GM15510 (cell line): Measurements from ENCODE around the gene KRT20.

Experiments used
- POLR2A ChIP-seq: IDR thresholded peaks from 3 replicates; pipeline ENCODE4 v1.6.1; 2011; ENCODE audit warnings: borderline replicate concordance; ENCODE audit not compliant: insufficient read length; ENCODE audit errors: extremely low read depth

Gene KRT20, protein sequence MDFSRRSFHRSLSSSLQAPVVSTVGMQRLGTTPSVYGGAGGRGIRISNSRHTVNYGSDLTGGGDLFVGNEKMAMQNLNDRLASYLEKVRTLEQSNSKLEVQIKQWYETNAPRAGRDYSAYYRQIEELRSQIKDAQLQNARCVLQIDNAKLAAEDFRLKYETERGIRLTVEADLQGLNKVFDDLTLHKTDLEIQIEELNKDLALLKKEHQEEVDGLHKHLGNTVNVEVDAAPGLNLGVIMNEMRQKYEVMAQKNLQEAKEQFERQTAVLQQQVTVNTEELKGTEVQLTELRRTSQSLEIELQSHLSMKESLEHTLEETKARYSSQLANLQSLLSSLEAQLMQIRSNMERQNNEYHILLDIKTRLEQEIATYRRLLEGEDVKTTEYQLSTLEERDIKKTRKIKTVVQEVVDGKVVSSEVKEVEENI

DNA sequence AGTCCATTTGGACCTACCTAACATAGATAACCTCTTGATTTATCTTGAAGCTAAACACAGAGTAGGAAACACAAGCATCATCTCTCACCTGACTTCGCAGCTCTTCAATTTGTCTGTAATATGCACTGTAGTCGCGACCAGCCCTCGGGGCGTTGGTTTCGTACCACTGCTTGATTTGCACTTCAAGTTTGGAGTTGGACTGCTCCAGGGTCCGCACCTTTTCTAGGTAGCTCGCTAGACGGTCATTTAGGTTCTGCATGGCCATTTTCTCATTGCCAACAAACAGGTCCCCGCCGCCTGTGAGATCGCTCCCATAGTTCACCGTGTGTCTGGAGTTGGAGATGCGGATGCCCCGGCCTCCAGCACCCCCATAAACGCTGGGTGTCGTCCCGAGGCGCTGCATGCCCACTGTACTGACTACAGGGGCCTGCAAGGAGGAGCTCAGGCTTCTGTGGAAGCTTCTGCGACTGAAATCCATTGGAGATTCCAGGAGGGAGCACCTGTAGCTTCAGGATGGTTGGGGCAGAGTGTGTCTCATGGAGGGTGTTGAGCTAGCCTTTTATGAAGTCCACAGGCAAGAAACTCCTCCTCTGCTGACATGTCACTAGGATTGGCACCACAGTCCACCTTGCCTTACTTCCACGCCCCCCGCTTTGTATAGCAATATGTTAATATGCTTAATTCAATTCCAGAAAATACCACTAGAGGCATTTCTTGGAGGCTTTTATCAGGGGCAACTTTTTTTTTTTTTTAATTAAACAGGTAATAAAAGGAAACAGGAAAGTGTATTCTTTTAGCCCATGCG, at the start of gene KRT20:
TSS of gene KRT20 (minus strand) at position 535 of the 805 bp plus-strand sequence. CDS start at position 478, 57 bp downstream.
- TF ChIP-seq POLR2A = no peak

DNA sequence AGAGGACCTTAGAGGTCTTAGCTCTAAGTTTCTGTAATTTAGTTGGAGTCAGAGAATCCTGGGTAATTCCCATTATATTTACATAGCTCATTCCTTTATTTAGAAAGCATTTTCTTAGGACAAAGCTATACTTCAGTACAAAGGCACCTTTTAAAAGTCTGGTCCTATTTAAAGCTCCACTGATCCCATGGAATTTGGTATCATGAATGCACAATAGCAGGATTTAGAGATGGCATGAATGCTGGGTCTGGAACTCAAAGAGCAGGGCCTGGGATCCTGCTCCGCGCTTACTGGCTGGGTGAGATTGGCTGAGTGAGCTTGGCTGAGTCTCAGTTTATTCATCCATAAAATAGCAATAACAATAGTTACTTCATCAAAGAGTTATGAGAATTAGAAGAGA, 47.6 kb upstream of the KRT20 start:
- no peak for TF ChIP-seq POLR2A

DNA sequence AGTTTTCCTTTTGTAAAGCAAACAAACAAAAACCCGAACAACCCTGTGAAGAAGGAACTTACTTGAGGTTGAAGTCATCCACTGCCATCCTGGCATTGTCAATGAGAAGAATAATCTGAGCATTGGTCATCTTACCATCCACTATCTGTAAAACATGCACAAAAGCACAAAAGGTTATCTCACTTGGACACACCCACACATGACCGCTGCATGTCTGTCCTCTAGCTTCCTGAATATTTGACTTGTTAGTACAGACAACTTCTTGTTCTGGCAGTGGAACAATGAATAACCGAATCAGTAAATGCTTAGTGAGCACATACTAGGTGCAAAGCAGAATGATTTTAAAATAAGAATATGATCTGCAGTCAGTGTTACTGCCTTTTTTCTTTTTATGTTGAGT, 46.3 kb upstream of the KRT20 start:
- TF ChIP-seq POLR2A = no peak

DNA sequence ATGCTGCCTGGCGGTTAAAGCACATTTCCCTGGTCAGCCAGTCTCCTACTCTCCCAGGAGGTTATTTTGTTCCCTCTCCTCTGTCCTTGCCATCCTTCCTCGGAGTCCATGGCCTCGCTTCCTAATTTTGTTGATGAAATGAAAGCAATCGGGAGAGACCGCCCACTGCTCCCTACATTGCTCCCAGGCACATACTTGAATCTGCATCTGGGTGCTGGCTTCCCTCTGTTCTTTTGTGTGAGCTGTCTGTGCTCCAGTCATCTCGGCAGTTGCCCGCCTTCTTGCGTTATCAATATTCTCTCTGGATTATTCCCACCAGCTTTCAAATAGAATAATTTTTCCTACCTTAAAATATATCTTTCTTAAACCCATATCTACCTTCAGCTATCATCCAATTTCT, 41.3 kb upstream of the KRT20 start:
- no peak for TF ChIP-seq POLR2A

DNA sequence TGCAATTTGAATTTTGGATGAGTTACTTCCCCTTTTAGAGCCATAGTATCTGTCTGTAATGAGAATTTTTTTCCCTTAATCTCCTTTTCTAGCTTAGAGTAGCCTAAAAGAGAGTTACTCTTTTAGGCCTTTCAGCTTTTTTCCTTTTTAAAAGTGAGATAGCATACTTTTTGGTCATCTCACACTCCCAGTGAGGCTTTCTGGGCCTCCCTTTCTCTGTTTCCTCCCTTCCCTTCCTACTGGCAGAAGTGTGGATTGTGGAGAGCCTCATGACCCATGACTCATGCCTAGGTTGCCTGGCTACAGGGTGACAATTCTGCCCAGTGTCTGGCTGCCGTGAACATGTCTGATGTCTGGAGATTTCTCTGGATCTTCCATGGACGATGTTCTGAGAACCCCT, 37.2 kb upstream of the KRT20 start:
- no peak for TF ChIP-seq POLR2A

DNA sequence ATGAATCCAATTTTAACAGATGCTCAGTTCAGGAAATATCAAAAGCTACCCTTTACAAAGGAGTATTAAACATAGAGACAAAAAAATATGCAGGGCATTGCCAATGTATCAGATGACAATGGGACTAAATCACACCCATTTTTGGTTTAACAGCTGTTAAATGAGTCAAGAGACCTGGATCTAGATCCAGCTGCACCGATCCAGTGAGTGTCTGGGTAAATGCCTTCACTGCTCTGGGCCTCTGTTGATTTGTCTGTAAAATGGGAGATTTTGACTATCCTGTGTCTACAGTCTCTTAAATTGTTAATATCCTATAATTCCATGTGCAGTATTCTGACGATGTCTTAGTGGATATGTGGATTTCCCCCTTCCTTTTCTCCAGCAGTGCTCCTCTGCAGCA, 36.0 kb upstream of the KRT20 start:
- TF ChIP-seq POLR2A = no peak

DNA sequence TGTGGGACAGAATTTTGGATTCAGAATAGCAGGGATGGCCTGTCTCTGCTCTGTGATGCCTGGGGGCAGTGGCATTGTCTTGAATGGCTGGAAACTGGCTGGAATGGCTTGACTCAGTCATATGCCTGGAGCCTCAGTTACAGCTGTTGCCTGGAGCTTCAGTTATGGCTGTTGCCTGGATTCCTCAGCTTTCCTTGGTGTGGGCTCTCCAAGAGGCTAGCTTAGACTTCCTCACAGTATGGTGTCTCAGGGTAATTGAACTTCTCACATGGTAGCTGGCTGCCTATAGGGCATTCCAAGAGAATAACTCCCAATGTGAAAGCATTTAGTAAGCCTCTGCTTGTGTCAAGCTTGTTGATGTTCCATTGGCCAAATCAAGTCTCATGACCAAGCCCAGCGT, 31.3 kb upstream of the KRT20 start:
- no peak for TF ChIP-seq POLR2A

DNA sequence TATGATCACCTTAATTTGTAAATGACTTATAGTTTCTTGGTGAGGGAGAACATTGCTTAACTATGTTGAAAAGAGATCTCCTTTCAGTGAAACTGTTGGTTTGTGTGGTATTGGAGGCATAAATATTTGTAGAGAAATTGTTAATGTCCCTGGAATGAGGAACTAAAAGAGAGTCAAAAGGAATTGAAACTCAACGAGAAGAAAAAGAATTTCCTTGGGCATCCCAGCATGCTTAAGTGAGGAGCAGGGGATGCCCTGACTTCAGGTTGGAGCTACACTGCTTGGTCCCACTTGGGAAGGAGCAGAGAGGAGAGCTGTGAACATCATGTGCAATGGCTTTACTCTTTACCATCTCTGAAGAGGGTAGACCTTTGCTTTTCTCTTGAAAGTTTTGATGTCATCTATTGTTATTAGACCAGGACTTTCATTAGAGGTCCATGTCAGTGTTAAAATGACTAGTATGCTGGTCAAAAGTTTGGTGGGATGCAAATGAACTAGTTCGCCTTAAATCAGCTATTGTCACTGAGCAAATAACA, 30.7 kb upstream of the KRT20 start:
- no peak for TF ChIP-seq POLR2A

DNA sequence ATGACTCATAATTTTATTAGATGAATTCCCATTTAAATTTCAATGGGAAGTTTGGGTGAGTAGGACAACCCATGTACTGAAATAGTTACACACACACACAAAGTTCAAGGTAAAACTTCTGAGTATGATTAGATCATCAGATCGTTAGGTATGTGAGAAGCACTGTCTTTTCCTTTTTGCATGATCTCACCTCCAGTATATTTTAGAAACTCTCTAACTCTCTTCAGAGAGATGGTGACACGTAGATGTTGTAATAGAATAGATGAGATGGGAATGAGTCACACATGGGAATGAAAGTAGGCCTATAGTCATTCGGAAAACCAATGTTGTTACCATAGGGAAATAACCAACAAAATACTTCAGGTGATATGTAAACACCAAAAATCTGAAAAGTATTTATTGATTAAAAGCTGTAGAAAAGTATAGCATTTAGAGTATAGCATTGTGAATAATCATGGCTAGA, 30.2 kb upstream of the KRT20 start:
- TF ChIP-seq POLR2A = no peak

DNA sequence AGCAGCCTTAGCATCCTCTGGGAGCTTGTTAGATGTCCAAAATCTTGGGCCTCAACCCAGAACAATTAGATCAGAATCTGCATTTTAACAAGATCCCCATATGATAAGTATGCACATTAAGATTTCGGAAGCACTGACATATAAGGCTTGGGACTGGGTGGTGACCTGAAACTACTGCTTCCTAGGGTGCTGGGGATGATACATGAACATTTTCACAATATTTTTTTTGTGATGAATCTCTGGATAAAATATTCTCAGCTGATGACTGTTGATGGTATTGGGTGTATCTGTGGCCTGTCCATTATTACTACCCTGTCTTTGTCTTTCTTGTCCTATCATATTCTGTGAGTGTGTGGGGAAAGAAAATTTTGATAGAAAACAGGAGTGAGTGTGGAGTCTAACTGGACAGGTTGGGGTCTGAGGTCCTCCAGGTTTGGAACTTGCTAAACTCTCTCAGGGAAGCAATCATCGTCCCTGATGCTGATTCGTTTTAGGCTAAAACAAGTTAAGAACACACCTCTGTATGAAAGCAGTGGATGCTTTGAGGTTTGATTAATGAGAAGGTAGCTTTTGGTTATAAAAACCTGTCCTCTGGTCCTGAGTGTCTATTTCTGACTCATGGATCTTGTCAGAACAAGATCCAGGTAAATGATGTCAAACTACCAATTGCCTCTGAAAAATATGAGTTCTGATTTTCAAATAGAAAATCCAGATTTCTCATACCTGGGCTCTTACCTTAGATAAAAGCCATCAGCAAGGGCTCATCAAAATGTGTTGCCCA, 29.2 kb upstream of the KRT20 start:
- TF ChIP-seq POLR2A = no peak

DNA sequence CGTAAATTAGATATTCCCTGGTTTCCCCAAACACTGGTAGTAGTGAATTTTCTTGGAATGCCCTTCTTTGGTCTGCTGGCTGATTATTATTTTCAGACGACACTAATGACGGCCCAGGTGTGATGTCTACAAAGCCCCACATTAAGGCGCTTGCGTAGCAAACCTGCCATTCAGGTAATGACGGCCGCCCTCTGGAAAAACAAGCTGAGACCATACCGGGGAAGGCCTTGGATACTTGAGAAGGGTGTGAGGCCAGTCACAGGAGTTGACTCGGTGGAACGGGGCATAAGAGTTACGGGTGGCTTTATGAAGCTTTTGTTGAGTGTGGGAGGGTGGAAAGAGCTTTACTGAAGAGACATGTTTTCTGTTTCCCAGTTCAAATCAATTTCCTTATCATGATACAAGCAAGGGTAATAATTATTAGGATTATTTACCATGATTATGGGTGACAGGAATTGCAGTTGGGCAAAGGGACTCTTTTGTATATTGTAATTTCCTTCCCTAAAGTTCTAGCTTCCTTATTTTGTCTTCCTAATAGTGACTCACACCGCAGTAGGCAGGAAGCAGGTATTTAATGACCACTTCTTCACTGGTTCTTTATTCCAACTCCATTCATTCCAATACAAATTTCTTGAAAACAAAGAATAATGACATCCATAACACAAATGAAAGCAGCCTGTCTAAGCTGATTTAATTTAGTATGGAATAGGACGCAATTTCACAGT, 27.6 kb upstream of the KRT20 start:
- TF ChIP-seq POLR2A = no peak

DNA sequence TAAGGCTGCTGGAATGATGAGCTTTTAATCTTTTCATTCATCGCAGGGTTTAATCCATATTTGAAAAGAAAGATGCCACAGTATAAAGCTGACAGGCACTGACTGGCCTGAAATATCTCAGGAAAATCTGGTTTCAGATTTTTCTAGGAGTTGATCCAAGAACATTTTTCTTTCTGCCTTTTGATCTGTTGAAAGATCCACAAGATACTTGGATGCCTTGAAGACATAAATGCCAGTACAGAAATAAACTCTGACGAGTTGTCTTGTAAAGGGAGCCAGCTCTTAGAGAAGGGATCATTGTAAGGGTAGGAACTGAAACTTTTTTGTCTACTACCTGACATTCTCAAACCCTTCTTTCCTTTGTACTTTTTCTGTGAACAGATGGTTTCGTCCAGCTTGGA, 25.4 kb upstream of the KRT20 start:
- TF ChIP-seq POLR2A = no peak

DNA sequence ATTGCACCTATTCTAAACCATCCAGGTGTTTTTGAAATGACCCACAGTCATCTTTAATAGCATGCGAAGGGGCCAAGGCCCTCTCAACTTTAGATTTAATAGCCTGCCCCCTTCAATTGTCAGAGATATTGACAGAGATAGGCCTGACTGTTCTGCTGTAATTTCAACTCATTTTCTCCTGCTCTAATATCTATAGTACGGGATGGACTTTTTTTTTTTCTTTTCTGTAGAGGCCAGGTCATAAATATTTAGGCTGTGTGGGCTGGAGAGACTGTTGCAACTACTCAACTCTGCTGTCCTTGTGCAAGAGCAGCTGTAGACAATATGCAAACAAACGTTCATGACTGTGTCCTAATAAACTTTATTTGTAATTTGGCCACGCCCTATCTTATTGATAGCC, 24.7 kb upstream of the KRT20 start:
- no peak for TF ChIP-seq POLR2A

DNA sequence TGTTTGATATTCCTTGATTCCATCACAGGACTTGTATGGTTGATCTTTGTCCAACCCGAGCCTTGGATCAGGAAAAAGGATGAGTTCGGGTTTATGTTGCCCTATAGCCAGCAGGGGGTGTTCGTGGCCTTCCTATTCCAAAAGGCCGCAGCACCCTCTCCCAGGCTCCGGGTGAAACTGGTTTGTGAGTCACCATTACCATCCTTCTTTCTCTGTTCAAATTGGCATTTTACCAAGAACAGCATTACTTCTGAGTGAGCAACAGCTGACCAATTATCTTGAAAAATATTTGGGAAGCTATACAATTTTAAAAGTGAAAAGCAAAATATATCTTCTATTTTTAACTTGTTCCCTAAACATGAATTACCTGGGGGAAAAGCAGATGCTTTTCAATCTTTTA, 24.3 kb upstream of the KRT20 start:
- TF ChIP-seq POLR2A = no peak
